WTC11 (cell line): ENCODE data around the gene PPP1R11. TPM values are rescaled to one million over a fixed set of nuclear protein-coding genes. Genes with fewer than 3 reads are reported as not detected.

Experiments
- ATAC-seq: fragments of 200-7000 bp; cut with Tn5 transposase; 2 replicates; pipeline ENCODE4 v1.10.0; 2021; ENCODE audit warnings: mild to moderate bottlenecking, moderate library complexity
- CTCF ChIA-PET: fragments of 300-600 bp; sonication (Branson Sonifier 250); formaldehyde crosslinking; loops from one replicate; lab custom pipeline; 2021; ENCODE audit warnings: antibody characterized with exemption; lab: Charles Lee
- POLR2A ChIA-PET: fragments of 350-600 bp; sonication (Branson Sonifier 250); formaldehyde crosslinking; loops from one replicate; lab custom pipeline; 2021; ENCODE audit warnings: antibody characterized with exemption; lab: Charles Lee
- DNase-seq: peaks from one replicate; pipeline ENCODE4 v3.0.0; 2021; ENCODE audit warnings: low spot score
- H3K27ac Mint-ChIP-seq: 2 replicates; pipeline ENCODE4 v1.8.0; 2021; ENCODE audit warnings: mixed read lengths
- H3K27me3 Mint-ChIP-seq: 2 replicates; pipeline ENCODE4 v1.8.0; 2021; ENCODE audit warnings: low read depth, mild to moderate bottlenecking, moderate library complexity, mixed read lengths
- H3K36me3 Mint-ChIP-seq: 2 replicates; pipeline ENCODE4 v1.8.0; 2021; ENCODE audit warnings: mixed read lengths
- H3K4me1 Mint-ChIP-seq: 2 replicates; pipeline ENCODE4 v1.8.0; 2022; ENCODE audit warnings: mixed read lengths
- H3K4me3 Mint-ChIP-seq: 2 replicates; pipeline ENCODE4 v1.8.0; 2021; ENCODE audit warnings: mild to moderate bottlenecking, moderate library complexity, mixed read lengths
- H3K9me3 Mint-ChIP-seq: 2 replicates; pipeline ENCODE4 v1.8.0; 2021; ENCODE audit warnings: mixed read lengths
- AFF4 ChIP-seq: sonication (generic); formaldehyde crosslinking; IDR thresholded peaks from 2 replicates; pipeline ENCODE4 v1.8.1; 2023; ENCODE audit warnings: mild to moderate bottlenecking, missing genetic modification reagents, borderline replicate concordance
- ATF1 ChIP-seq: sonication (generic); formaldehyde crosslinking; IDR thresholded peaks from 2 replicates; pipeline ENCODE4 v1.8.1; 2023; ENCODE audit warnings: mild to moderate bottlenecking, moderate library complexity, missing genetic modification reagents
- E2F5 ChIP-seq: sonication (generic); formaldehyde crosslinking; IDR thresholded peaks from 2 replicates; pipeline ENCODE4 v1.8.1; 2022; ENCODE audit warnings: mild to moderate bottlenecking, moderate library complexity, missing genetic modification reagents
- GRHL2 ChIP-seq: fragments of 250-450 bp; sonication (Bioruptor Pico); IDR thresholded peaks from 2 replicates; pipeline ENCODE4 v1.8.0; 2022; ENCODE audit warnings: mild to moderate bottlenecking, moderate library complexity; ENCODE audit not compliant: insufficient replicate concordance, severe bottlenecking
- MXD4 ChIP-seq: fragments of 250-450 bp; sonication (Bioruptor Pico); IDR thresholded peaks from 2 replicates; pipeline ENCODE4 v1.8.0; 2021; ENCODE audit warnings: mild to moderate bottlenecking, moderate library complexity, borderline replicate concordance
- NFATC4 ChIP-seq: fragments of 250-450 bp; sonication (Bioruptor Pico); IDR thresholded peaks from 2 replicates; pipeline ENCODE4 v1.9.0; 2021; ENCODE audit warnings: mild to moderate bottlenecking
- PRDM15 ChIP-seq: sonication (generic); formaldehyde crosslinking; IDR thresholded peaks from 2 replicates; pipeline ENCODE4 v1.8.0; 2022; ENCODE audit warnings: missing genetic modification reagents
- PREB ChIP-seq: sonication (generic); formaldehyde crosslinking; IDR thresholded peaks from 2 replicates; pipeline ENCODE4 v1.8.1; 2022; ENCODE audit warnings: mild to moderate bottlenecking, missing genetic modification reagents, moderate library complexity, borderline replicate concordance
- TCF7 ChIP-seq: sonication (generic); formaldehyde crosslinking; IDR thresholded peaks from 2 replicates; pipeline ENCODE4 v1.8.0; 2022; ENCODE audit warnings: mild to moderate bottlenecking, low read depth, missing genetic modification reagents, moderate library complexity
- ZNF532 ChIP-seq: fragments of 250-450 bp; sonication (Bioruptor Pico); IDR thresholded peaks from 2 replicates; pipeline ENCODE4 v1.9.0; 2021; ENCODE audit warnings: mild to moderate bottlenecking, borderline replicate concordance
- total RNA-seq: library from RNA; stranded (reverse); gene quantifications from 3 replicates; pipeline ENCODE4 v1.2.3, GENCODE V29; 2021

Gene PPP1R11
- total RNA-seq, 1 experiment from 2014 or later: 25.0 TPM

- TF ChIP-seq ATF1 (CRISPR knock-in tag): no peak
- TF ChIP-seq E2F5 (CRISPR knock-in tag): no peak
- TF ChIP-seq PRDM15: no peak
- no peak for TF ChIP-seq GRHL2
Observed at GRCh38 chr6:30093951-30094661, 27.1 kb downstream of the PPP1R11 start (continued).

- TF ChIP-seq MXD4 (CRISPR knock-in tag): no peak
- no peak for TF ChIP-seq PREB
- no peak for DNase-seq
- Mint-ChIP-seq H3K4me3 (no peak overlapping the region), H3K9me3 (no peaks in the 10 kb centered on the region), H3K27ac (no peak overlapping the region), H3K27me3 (peaks cover 75% of the 10 kb centered on the region), H3K36me3 (no peaks in the 10 kb centered on the region), H3K4me1 (peaks cover 23% of the 10 kb centered on the region)
- ATAC-seq: no peak
- POLR2A ChIA-PET: no interaction called here
- CTCF ChIA-PET: interaction anchor here (0.7 to 1.6 kb wide), 2 partner anchors 35 to 1330 kb away, joined by 3 to 8 read pairs; no protein-coding TSS in a partner anchor
Observed at GRCh38 chr6:30096829-30097228, 29.8 kb downstream of the PPP1R11 start.

- ChIA-PET POLR2A (no interaction called here), CTCF (interaction anchor here (0.8 kb wide), 1 partner anchor 33 kb away, joined by 3 read pairs; no protein-coding TSS in a partner anchor)
- Mint-ChIP-seq H3K9me3 (no peaks in the 10 kb centered on the region), H3K27ac (no peak overlapping the region), H3K4me3 (no peak overlapping the region), H3K4me1 (peaks cover 25% of the 10 kb centered on the region), H3K27me3 (peaks cover 84% of the 10 kb centered on the region), H3K36me3 (no peaks in the 10 kb centered on the region)
- ATAC-seq: no peak
- no peak for DNase-seq
- no peak for TF ChIP-seq NFATC4 (CRISPR knock-in tag)
- TF ChIP-seq TCF7 (CRISPR knock-in tag): no peak
- TF ChIP-seq PREB: no peak
- TF ChIP-seq ZNF532 (CRISPR knock-in tag): no peak
- TF ChIP-seq AFF4 (CRISPR knock-in tag): no peak
Observed at GRCh38 chr6:30097902-30098768, 31.1 kb downstream of the PPP1R11 start.
